HG02798 (cell line): ENCODE data around the gene RHOG.

ENCODE experiments used
- ATAC-seq: cut with Tn5 transposase; IDR thresholded peaks from one replicate; pipeline ENCODE4 v1.9.1; 2021; ENCODE audit warnings: mild to moderate bottlenecking; ENCODE audit not compliant: unreplicated experiment, poor library complexity

The RHOG gene

GRCh38 chr11:3835751-3836150, 5.0 kb downstream of the RHOG start:
- no peak for ATAC-seq

GRCh38 chr11:3834664-3835461, 5.9 kb downstream of the RHOG start:
- no peak for ATAC-seq

- ATAC-seq = no peak
Observed at GRCh38 chr11:3834349-3834663, 6.5 kb downstream of the RHOG start.

GRCh38 chr11:3833449-3833848, 7.3 kb downstream of the RHOG start:
- ATAC-seq = no peak

DNA sequence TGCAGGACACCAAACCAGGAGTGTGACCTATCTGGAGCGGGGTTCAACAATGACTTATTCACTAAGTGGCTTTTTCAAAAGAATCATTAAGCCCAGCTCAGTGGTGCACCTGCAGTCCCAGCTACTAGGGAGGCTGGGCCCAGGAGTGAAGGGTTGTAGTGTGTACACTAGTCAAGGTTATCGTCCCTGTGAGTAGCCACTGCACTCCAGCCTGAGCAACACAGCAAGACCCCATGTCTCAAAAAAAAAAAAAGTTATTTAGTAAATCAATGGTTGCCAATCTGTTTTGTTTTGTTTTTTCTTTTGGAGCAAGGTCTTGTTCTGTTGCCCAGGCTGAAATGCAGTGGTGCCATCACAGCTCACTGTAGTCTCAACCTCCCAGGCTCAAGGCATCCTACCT, 7.9 kb downstream of the RHOG start:
- ATAC-seq = no peak

- no peak for ATAC-seq
Observed at GRCh38 chr11:3831378-3832239, 9.2 kb downstream of the RHOG start.

DNA sequence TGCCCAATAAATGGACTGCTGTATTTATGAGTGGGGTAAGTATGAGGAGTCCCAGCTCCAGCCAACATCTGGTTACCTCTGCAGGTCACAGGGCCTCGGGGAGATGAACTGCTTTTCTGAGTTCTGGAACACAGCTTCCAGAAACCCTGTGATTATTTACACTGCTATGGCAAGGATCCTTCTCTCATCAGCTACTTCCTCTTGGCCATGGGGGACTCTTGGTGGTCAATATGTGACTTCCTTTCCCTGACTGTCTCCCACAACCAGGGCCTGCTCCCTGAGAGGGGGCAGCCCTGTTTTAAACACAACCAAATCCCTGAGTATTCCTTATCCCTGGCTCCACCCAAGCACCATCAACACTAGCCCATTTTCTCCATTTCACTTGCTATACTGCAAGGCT, 10.0 kb downstream of the RHOG start:
- ATAC-seq = no peak

DNA sequence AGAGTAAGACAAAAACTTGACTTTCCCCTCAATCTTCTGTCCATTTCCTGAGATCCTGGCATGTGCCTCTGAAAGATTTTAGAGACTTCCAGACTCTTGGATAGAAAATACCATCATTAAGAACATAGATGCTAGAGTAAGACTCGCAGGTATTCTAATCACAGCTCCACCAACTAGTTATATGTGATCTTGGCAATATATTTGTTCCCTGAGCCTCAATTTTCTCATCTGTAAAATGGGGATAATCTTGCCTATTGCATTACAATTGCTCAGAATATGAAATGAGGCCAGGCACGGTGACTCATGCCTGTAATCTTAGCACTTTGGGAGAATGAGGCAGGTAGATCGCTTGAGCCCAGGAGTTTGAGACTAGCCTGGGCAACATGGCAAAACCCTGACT, 10.7 kb downstream of the RHOG start:
- ATAC-seq = no peak

- ATAC-seq = no peak
Observed at GRCh38 chr11:3827434-3828186, 13.1 kb downstream of the RHOG start.

GRCh38 chr11:3826721-3827120, 14.0 kb downstream of the RHOG start:
- ATAC-seq = no peak

- ATAC-seq = no peak
Observed at GRCh38 chr11:3825473-3826154, 15.1 kb downstream of the RHOG start.

DNA sequence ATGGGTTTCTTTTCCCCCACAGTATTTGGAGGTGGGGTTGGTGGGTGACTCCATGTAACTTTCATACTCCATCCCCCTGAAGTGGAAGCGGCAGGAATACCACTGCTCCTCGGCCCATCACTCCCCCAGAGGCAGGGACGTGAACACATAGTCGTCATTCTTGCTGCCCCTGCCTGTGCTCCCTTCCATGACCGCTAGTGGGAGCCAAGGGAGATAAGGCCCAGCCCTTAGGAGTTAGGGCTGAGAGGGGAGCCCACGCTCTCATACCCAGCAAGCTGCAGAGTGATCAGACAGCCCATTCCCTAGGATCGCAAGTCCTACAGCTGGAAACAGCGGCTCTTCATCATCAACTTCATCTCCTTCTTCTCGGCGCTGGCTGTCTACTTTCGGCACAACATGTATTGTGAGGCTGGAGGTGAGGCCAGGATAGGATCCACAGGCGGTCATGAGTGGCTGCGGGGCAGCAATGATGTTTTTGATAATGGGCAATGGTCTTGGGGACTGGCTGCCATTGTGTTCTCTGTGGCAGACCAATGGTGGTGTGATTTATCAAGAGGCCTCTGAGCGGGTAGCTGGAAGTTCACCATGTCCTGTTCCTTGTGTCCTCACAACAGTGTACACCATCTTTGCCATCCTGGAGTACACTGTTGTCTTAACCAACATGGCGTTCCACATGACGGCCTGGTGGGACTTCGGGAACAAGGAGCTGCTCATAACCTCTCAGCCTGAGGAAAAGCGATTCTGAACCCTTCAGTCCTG, 15.9 kb downstream of the RHOG start:
- ATAC-seq = peak; percentile 82

- no peak for ATAC-seq
Observed at GRCh38 chr11:3823762-3824506, 16.8 kb downstream of the RHOG start.

GRCh38 chr11:3823303-3823702, 17.5 kb downstream of the RHOG start:
- ATAC-seq = no peak

- ATAC-seq = no peak
Observed at GRCh38 chr11:3822312-3822711, 18.4 kb downstream of the RHOG start.

- ATAC-seq = no peak
Observed at GRCh38 chr11:3820971-3821370, 19.8 kb downstream of the RHOG start.

DNA sequence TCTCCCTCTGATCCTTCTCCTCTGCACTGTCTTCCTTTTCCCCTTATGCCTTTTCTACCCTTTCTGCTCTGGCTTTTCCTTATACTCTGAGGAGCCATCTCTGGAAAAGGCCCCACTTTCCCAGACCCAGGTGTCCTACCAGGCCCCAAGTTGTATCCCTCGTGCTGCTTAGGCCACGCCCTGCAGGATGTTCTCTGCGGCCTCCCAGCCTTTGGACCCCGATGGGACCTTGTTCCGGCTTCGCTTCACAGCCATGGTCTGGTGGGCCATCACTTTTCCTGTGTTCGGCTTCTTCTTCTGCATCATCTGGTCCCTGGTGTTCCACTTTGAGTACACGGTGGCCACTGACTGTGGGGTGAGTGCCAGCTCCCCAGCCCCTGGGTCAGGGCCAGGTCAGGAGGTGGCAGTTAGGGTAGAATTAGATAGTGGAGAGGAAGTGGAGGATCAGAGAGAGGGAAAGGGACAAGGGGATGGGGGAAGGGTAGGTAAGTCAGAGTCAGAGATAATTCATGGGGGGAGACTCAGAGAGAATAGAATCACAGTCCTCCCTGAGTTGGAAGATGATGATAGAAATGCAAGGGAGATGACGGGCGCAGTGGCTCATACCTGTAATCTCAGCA, 23.5 kb downstream of the RHOG start:
- no peak for ATAC-seq

DNA sequence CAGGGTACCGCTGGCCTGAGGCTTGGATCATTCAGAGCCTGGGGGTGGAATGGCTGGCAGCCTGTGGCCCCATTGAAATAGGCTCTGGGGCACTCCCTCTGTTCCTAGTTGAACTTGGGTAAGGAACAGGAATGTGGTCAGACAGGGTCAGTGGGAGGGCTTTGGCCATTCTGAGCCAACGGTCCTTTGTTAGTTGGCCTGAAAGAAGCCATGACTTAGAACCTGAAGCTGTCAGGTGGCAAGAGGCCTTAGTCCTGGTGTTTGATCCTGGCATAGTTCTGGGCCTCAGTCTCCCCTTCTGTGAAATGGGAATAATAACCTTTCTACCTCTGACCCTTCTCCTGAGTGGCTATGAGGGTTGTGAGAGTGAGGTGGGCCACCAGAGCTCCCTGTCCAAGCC, 24.1 kb downstream of the RHOG start:
- ATAC-seq = no peak

- no peak for ATAC-seq
Observed at GRCh38 chr11:3815845-3816244, 24.9 kb downstream of the RHOG start.
